Smooth muscle cell (in vitro differentiated cells): ENCODE measurements around the gene C22orf31. TPM values are rescaled to one million over a fixed set of nuclear protein-coding genes. Genes with fewer than 3 reads are reported as not detected.
"Not testable (repeated sequence)": the region's sequence is repeated elsewhere in the genome, so short reads cannot be mapped to it uniquely, and the experiment has no call there.

Experiments
- DNase-seq: peaks from one replicate; lab custom pipeline; 2025; ENCODE audit not compliant: unreplicated experiment; lab: John Stamatoyannopoulos, UW
- H2AFZ ChIP-seq: fragments of 200-600 bp; sonication (generic); 2 replicates; pipeline ENCODE4 v1.6.0; 2016; ENCODE audit warnings: antibody characterized with exemption, low read depth, mild to moderate bottlenecking
- H3F3A ChIP-seq: fragments of 200-600 bp; sonication (generic); 2 replicates; pipeline ENCODE4 v1.6.0; 2017; ENCODE audit warnings: antibody characterized with exemption, low read depth
- H3K27ac ChIP-seq: fragments of 200-600 bp; sonication (generic); 2 replicates; pipeline ENCODE4 v1.5.1; 2016; ENCODE audit warnings: low read depth, mild to moderate bottlenecking
- H3K27me3 ChIP-seq: fragments of 200-600 bp; sonication (generic); 2 replicates; pipeline ENCODE4 v1.6.1; 2016; ENCODE audit warnings: low read depth, mild to moderate bottlenecking
- H3K36me3 ChIP-seq: fragments of 200-600 bp; sonication (generic); 2 replicates; pipeline ENCODE4 v1.5.1; 2016; ENCODE audit warnings: low read depth
- H3K4me1 ChIP-seq: fragments of 200-600 bp; sonication (generic); 2 replicates; pipeline ENCODE4 v1.5.1; 2016; ENCODE audit warnings: low read depth
- H3K4me2 ChIP-seq: fragments of 200-600 bp; sonication (generic); 2 replicates; pipeline ENCODE4 v1.6.0; 2016; ENCODE audit warnings: mild to moderate bottlenecking
- H3K4me3 ChIP-seq: fragments of 200-600 bp; sonication (generic); 2 replicates; pipeline ENCODE4 v1.5.1; 2016; ENCODE audit warnings: mild to moderate bottlenecking
- H3K79me2 ChIP-seq: fragments of 200-600 bp; sonication (generic); 2 replicates; pipeline ENCODE4 v1.6.0; 2016; ENCODE audit warnings: low read depth, mild to moderate bottlenecking
- H3K9ac ChIP-seq: fragments of 200-600 bp; sonication (generic); 2 replicates; pipeline ENCODE4 v1.6.0; 2016; ENCODE audit warnings: low read depth
- H3K9me3 ChIP-seq: fragments of 200-600 bp; sonication (generic); replicated peaks from 2 replicates; pipeline ENCODE4 v1.5.1; 2016; ENCODE audit warnings: low read depth
- H4K20me1 ChIP-seq: fragments of 200-600 bp; sonication (generic); 2 replicates; pipeline ENCODE4 v1.6.0; 2016; ENCODE audit warnings: low read depth
- WGBS: methylation state at CpG from one replicate; pipeline ENCODE4 v1.1.7; 2016; ENCODE audit warnings: low lambda C conversion rate; 5-methylcytosine and 5-hydroxymethylcytosine counted together
- polyA plus RNA-seq: library from polyadenylated mRNA; unstranded; fragments of >200 nt; fragmentation: Nextera tagmentation; extraction: Ambion mirVana; gene quantifications from 2 replicates; pipeline ENCODE4 v1.2.1, GENCODE V29; 2016
- total RNA-seq: library from RNA; depleted of rRNA; stranded (reverse); fragments of >200 nt; gene quantifications from 2 replicates; pipeline ENCODE4 v1.2.3, GENCODE V29; 2014
- TF ChIP-seq, protein P1 (sequence below): fragments of 200-600 bp; sonication (generic); IDR thresholded peaks from 2 replicates; pipeline ENCODE4 v1.5.1; 2017; ENCODE audit warnings: borderline replicate concordance, mild to moderate bottlenecking, antibody characterized with exemption; ENCODE audit not compliant: insufficient read depth, poor library complexity, severe bottlenecking

The C22orf31 gene
- total and polyA plus RNA-seq, 2 experiments from 2014 or later: not detected

DNA sequence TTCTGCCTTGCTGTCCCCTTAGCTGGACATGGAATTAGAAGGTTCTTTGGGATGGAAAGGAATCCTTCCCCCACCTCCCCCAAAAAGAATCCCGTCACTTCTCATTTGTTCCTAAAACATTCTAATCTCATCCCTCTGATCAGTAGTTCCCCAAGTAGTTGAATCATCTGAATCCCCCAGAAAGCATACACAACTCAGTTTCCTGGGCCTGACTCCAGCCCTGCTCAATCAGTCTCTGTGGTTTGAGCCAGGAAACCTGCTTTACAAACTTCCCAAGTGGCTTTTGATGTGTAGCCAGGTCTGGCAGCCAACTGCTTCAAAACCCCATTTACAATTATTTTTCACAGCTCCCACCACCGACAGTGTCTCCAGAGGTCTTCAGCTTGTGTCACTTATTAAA lies 20.2 kb downstream of the C22orf31 start:
- 44% methylated on average over 2 of the region's 2 CpGs for WGBS
- DNase-seq: no peak

DNA sequence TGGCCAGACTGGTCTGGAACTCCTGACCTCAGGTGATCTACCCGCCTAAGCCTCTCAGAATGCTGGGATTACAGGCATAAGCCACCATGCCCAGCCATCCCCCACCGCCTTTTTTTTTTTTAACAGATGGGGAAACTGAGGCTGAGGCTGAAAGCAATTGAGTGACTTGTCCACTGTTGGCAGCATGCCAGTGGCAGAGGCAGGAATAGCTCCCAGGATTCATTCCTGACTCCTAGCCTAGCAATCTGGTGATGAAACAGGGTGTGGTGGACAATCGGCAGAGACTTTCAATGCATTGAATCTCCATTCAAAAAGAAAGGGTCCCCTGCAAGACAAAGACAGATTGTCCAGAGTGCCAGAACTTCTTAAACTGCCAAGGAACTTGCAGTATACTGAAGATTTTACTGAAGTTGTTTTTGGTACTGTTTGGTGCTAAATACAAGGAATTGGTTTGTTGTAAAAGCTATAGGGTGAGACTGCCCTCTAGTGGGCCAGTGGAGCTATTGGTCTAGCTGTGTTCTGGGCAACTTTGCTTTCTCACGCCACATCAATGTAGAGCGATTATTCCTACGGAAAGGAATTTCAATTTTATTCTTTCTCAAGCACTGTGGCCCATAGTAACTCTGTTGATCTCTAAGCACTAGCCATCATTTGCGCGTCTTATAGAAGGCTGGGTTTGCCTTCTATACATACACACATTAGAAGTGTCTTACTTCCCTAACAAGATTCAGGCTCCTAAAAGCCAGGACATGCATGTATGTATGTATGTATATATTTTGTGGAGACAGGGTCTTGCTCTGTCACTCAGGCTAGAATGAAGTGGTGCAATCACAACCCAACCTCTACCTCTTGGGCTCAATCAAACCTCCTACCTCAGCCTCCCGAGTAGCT lies 21.0 kb downstream of the C22orf31 start:
- no peaks in the 10 kb centered on the region for H3K36me3 ChIP-seq
- no peak overlapping the region for H3K9ac ChIP-seq
- H3F3A ChIP-seq: peaks cover 24% of the 10 kb centered on the region
- H3K9me3 ChIP-seq: no peaks in the 10 kb centered on the region
- no peaks in the 10 kb centered on the region for H4K20me1 ChIP-seq
- H3K4me3 ChIP-seq: no peak overlapping the region
- DNase-seq: peak; percentile 4
- H3K4me2 ChIP-seq: no peak overlapping the region
- TF ChIP-seq, protein P1, sequence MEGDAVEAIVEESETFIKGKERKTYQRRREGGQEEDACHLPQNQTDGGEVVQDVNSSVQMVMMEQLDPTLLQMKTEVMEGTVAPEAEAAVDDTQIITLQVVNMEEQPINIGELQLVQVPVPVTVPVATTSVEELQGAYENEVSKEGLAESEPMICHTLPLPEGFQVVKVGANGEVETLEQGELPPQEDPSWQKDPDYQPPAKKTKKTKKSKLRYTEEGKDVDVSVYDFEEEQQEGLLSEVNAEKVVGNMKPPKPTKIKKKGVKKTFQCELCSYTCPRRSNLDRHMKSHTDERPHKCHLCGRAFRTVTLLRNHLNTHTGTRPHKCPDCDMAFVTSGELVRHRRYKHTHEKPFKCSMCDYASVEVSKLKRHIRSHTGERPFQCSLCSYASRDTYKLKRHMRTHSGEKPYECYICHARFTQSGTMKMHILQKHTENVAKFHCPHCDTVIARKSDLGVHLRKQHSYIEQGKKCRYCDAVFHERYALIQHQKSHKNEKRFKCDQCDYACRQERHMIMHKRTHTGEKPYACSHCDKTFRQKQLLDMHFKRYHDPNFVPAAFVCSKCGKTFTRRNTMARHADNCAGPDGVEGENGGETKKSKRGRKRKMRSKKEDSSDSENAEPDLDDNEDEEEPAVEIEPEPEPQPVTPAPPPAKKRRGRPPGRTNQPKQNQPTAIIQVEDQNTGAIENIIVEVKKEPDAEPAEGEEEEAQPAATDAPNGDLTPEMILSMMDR: peak; percentile 98
- no peak overlapping the region for H2AFZ ChIP-seq
- H3K27ac ChIP-seq: peak overlapping the region; percentile 6
- peaks cover 9% of the 10 kb centered on the region for H3K4me1 ChIP-seq
- 42% methylated on average over 9 of the region's 9 CpGs for WGBS
- no peaks in the 10 kb centered on the region for H3K79me2 ChIP-seq
- no peaks in the 10 kb centered on the region for H3K27me3 ChIP-seq

More for the DNA sequence above, 20.2 kb downstream of the C22orf31 start:
- Histone ChIP-seq H3K27me3 (no peaks in the 10 kb centered on the region), H3K27ac (peak overlapping the region; percentile 6), H3K4me2 (no peak overlapping the region), H3K9ac (peak overlapping the region; percentile 4), H3K36me3 (no peaks in the 10 kb centered on the region), H3K4me3 (no peak overlapping the region), H4K20me1 (no peaks in the 10 kb centered on the region), H3K79me2 (no peaks in the 10 kb centered on the region), H3F3A (peaks cover 27% of the 10 kb centered on the region), H3K4me1 (peaks cover 9% of the 10 kb centered on the region), H2AFZ (no peak overlapping the region), H3K9me3 (no peaks in the 10 kb centered on the region)
- TF ChIP-seq, protein P1: no peak

DNA sequence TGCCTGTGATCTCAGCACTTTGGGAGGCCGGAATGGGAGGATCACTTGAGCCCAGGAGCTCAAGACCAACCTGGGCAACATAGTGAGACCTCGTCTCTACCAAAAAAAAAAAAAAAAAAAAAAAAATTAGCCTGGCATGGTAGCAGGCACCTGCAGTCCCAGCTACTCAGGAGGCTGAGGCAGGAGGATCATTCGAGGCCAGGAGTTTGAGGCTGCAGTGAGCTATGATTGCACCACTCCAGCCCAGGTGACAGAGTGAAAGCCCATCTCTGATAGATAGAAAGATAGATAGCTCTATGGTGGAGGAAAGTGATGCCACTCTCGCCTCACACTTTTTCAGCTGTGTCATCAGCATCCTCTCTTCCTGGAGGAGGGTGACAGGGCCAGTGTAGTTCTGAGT lies 21.9 kb downstream of the C22orf31 start:
- H3K36me3 ChIP-seq, H3K9ac ChIP-seq, H3K79me2 ChIP-seq, H3K9me3 ChIP-seq, H3K27ac ChIP-seq, H3K27me3 ChIP-seq, DNase-seq, H2AFZ ChIP-seq, H4K20me1 ChIP-seq, H3K4me3 ChIP-seq, H3K4me2 ChIP-seq, H3K4me1 ChIP-seq: not testable (repeated sequence)
- WGBS: 92% methylated on average over 4 of the region's 4 CpGs
- H3F3A ChIP-seq: peaks cover 15% of the 10 kb centered on the region

- Histone ChIP-seq H3K4me1 (peaks cover 7% of the 10 kb centered on the region), H3K27me3 (no peaks in the 10 kb centered on the region), H3K36me3 (no peaks in the 10 kb centered on the region), H3K9ac (no peak overlapping the region), H3K9me3 (no peaks in the 10 kb centered on the region), H3K79me2 (no peaks in the 10 kb centered on the region), H3F3A (peaks cover 11% of the 10 kb centered on the region), H3K4me2 (no peak overlapping the region), H4K20me1 (no peaks in the 10 kb centered on the region), H3K27ac (no peak overlapping the region), H3K4me3 (no peak overlapping the region), H2AFZ (no peak overlapping the region)
- no peak for DNase-seq
- TF ChIP-seq, protein P1: no peak
- 70% methylated on average over 9 of the region's 9 CpGs for WGBS
Measured at GRCh38 chr22:29039148-29039547, 22.5 kb downstream of the C22orf31 start.
